VCaP (cell line): ENCODE data around the gene FAM3A.

Experiments
- H3K27ac ChIP-seq: fragments of 450-650 bp; 2 replicates; pipeline ENCODE4 v1.5.1; 2017
- TF ChIP-seq, protein P1 (sequence below): fragments of 450-650 bp; conservative IDR thresholded peaks from 2 replicates; pipeline ENCODE4 v1.5.1; 2017; ENCODE audit warnings: mild to moderate bottlenecking, moderate library complexity

Gene FAM3A

DNA sequence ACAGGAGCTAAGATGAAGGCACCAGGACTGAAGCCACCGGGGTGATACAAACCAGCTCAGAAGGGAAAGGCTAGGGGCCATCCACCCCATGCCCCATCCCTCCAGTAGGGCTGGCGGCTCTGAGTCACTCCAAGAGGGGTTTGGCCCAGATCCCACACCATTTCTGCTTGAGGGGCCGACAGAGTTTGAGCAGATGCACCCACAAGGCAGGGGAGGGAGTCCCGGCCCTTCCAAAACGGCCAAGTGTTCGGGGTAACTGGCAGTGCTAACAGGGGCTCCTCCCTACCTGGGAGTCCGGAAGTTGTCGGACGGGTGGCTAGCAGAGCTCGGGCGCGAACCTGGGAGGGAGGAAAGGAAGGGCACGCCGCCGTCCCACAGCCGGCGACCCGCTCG lies 26.0 kb downstream of the FAM3A start:
- peak overlapping the region; percentile 82 for H3K27ac ChIP-seq
- TF ChIP-seq, protein P1, sequence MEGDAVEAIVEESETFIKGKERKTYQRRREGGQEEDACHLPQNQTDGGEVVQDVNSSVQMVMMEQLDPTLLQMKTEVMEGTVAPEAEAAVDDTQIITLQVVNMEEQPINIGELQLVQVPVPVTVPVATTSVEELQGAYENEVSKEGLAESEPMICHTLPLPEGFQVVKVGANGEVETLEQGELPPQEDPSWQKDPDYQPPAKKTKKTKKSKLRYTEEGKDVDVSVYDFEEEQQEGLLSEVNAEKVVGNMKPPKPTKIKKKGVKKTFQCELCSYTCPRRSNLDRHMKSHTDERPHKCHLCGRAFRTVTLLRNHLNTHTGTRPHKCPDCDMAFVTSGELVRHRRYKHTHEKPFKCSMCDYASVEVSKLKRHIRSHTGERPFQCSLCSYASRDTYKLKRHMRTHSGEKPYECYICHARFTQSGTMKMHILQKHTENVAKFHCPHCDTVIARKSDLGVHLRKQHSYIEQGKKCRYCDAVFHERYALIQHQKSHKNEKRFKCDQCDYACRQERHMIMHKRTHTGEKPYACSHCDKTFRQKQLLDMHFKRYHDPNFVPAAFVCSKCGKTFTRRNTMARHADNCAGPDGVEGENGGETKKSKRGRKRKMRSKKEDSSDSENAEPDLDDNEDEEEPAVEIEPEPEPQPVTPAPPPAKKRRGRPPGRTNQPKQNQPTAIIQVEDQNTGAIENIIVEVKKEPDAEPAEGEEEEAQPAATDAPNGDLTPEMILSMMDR: no peak

DNA sequence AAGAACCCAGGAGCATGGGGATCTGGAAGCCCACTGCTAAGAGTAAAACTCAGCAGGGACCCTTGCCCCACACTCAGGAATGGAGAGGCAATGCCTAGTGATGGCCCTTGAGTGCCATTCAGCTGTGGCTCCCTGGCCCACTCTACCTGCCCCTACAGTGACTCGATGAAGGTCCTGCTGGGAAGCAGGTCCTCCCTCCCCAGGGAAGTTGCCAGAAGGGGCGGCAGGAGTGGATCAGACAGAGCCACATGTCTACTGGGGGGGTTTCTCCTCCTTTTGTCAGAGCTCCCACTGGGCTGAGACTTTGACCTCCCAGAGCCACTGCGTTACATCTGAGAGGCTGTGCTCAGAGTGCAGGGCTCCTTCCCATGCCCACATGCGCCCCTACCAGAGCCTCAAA lies 26.9 kb downstream of the FAM3A start:
- TF ChIP-seq, protein P1: no peak
- no peak overlapping the region for H3K27ac ChIP-seq

DNA sequence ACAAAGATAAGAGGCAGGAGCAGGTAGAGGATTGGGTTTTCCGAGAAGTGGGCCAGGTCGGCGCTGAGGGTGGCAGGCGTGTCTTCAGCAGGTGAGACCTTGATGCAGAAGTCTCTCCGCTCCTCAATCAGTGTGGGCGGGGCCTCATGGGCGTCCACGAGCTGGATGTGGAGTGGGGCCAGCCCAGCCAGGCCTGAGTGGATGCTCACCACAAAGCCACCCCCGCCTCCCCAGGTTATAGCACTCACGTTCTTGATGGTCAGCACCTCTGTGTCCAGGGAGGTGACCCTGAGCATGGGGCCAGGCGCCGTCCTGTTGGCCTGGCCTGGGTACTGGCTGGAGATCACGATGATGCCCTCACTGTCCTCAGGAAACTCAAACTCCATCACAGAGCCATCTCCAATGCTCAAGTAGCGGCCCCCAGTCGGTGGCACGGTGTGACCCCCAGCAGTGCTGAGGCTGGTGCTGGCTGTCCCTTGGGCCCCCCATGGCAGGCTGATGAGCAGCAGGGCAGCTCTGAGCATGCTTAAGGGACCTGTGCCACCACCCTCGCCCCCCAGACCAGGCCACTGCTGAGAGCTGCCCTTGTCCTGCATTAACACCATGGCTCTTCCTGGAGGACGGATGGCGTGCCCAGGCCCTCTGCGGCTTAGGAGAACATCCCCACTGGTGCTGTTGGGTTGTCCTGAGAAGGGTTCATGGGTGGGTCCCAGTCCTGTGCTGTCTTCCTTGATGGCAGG lies 27.5 kb downstream of the FAM3A start:
- no peak overlapping the region for H3K27ac ChIP-seq
- TF ChIP-seq, protein P1: no peak

DNA sequence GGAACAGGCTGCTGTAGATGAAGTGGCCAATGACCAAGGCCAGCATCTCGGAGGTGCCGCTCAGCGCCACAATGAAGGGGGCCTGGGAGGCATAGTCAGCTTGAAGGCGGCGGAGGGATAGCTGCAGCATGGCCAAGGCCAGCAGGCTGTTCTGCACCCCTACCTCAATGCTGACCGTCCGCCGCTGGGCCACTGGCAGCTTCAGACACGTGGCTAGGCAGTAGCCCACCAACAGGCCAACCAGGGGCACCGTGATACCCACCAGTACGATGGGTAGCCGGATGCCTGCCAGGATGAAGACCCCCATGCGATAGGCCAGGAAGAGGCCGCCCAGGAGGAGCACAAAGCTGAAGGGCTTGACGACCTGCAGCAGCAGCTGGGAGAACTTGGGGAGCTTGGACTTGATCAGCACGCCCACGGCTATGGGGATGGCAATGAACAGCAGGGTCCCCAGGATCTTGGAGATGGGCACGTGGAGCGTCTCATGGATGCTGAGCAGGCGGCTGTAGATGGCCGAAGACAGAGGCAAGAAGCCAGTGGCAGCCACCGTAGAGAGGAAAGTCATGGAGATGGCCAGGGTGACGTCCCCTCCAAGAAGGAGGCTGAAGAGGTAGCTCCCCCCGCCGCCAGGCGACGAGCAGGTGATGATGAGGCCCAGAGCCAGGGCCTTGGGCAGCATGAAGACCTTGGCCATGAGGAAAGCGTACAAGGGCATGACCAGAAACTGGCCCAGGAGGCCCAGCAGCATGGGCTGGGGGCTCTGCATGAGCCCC lies 28.3 kb downstream of the FAM3A start:
- TF ChIP-seq, protein P1: no peak
- peak overlapping the region; percentile 85 for H3K27ac ChIP-seq

DNA sequence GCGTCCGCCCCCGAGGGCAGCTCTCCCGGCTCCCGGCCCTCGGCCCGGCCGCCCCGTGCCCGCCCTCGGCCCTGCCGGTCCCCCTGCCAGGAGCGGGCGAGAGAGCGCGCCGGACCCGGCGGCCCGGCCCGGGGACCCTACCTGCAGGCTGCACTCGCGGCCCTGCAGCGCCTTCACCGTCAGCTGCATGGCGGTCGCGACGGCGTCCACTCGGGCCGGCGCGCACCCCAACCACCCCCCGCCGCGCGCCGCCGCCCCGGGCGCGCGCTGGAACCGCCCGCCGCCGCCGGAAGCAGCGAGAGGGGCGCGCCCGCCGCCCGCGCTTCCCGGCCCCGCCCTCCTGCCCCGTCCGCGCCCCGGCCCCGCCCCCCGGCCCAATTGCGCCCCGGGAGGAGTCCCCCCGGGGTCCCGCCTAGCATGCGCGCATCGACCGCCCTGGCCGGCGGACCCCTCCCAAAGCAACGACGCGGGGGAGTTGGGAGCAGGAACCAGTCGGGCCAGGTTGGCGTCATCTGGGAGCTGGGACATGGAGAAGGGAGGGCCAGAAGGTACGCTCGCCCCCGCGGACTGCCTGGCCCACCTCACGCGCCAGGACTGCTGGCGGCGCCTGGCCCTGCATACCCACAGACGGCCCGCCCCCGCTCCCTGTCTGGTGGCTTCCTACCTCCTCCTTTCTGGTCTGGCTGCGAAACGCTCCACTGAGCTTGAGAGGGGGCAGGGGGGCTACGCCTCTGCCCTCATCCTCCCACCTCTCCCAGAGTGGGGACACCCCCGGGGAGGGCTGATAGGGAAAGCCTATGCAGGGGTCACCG lies 29.4 kb downstream of the FAM3A start, which contains the start of gene UBL4A:
Gene UBL4A, minus strand, starts transcription at position 220 of the 812 bp plus-strand sequence. Its CDS starts 31 bp downstream, at position 189.
- TF ChIP-seq, protein P1: no peak
- peak within 1 kb of the TSS; percentile 85 for H3K27ac ChIP-seq

DNA sequence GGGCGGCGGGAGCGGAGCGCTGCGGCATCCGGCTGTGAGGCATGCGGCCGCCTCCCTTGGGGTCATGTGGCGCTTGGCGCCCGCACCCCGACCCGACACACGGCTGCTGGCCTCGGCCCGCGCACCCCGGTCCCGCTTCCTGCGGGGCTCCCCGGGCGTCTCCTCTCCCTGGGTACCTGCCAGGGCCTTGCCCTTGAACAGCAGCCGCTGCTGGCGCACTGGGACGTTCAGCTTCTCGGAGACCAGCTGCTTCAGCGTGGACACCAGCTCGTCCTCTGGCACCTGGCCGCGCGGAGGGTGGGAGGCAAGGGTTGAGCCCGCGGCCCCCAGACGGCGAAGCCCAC lies 30.0 kb downstream of the FAM3A start:
- TF ChIP-seq, protein P1: no peak
- H3K27ac ChIP-seq: peak overlapping the region; percentile 85
